ENCODE measurements around the gene ASCL4.
A peak's percentile ranks its signal among the peaks of the same experiment; 100 is the strongest.
"Not testable (repeated sequence)": the region's sequence is repeated elsewhere in the genome, so short reads cannot be mapped to it uniquely, and the experiment has no call there.

ASCL4 gene, protein sequence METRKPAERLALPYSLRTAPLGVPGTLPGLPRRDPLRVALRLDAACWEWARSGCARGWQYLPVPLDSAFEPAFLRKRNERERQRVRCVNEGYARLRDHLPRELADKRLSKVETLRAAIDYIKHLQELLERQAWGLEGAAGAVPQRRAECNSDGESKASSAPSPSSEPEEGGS

DNA sequence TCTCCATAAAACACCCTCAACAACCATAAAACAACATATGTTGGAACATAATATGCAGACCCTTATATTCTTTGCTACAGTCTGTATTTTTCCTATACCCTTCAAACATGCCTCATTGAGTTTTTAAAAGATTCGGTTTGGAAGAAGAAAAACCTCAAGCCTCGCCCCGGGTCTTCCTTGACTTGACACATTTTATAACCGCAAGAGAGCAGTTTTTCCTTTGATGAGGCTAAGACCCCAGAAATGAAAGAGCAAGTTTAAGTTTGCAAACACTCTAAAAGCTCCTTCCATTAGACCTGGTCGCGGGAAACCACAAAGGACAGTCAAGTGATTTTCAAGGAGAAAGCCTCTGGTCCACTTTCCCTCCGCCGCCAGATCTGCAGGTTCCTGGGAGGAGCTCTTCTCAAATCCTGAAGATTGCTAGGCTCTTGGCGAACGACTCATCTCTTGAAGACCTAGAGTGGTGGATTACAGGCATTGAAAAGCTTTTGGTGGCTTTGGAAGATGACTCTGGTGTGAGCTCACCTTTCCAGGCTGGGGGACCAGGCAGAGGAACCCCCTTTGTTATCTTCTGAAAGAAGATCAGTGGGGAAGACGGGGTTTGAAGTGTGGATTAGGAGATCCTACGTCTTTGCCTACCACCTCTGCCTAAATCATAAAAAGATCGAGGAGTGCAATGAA, at the start of gene ASCL4:
Gene ASCL4, plus strand, starts transcription at position 356 of the 681 bp plus-strand sequence. CDS start 515 bp downstream, outside the sequence.
- Histone ChIP-seq H3K4me3 (no peak within 1 kb of the TSS), H3K9me3 (ENCODE audit: low read depth, low read length) (no peaks in the 10 kb centered on the region), H3K9ac (ENCODE audit: insufficient read length) (no peak within 1 kb of the TSS), H3K27ac (no peak within 1 kb of the TSS), H3K36me3 (ENCODE audit: insufficient read depth, low read length) (no peaks in the 10 kb centered on the region)
- no peak for TF ChIP-seq POLR2AphosphoS5 (IDR thresholded peaks at IDR 0.05; ENCODE audit: borderline replicate concordance, low read depth, low read length)
- TF ChIP-seq EZH2 (IDR thresholded peaks at IDR 0.05), result no peak
- no peak for TF ChIP-seq FOXP2 (optimal IDR thresholded peaks at IDR 0.05; ENCODE audit: control extremely low read depth, extremely low read length, insufficient read depth)
- no peak for DNase-seq (ENCODE audit: low read depth, low spot score)

DNA sequence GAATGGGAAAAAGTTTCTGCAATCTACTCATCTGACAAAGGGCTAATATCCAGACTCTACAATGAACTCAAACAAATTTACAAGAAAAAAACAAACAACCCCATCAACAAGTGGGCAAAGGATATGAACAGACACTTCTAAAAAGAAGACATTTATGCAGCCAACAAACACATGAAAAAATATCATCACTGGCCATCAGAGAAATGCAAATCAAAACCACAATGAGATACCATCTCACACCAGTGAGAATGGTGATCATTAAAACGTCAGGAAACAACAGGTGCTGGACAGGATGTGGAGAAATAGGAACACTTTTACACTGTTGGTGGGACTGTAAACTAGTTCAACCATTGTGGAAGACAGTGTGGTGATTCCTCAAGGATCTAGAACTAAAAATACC, 47.2 kb upstream of the ASCL4 start:
- DNase-seq (ENCODE audit: low read depth, low spot score); H3K4me3 ChIP-seq; H3K36me3 ChIP-seq (ENCODE audit: insufficient read depth, low read length); H3K27ac ChIP-seq; H3K9me3 ChIP-seq (ENCODE audit: low read depth, low read length); H3K9ac ChIP-seq (ENCODE audit: insufficient read length): not testable (repeated sequence)

DNA sequence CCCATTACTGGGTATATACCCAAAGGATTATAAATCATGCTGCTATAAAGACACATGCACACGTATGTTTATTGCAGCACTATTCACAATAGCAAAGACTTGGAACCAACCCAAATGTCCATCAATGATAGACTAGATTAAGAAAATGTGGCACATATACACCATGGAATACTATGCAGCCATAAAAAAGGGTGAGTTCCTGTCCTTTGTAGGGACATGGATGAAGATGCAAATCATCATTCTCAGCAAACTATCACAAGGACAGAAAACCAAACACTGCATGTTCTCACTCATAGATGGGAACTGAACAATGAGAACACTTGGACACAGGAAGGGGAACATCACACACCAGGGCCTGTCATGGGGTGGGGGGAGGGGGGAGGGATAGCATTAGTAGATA, 46.8 kb upstream of the ASCL4 start:
- not testable (repeated sequence) for H3K9me3 ChIP-seq (ENCODE audit: low read depth, low read length); DNase-seq (ENCODE audit: low read depth, low spot score); H3K9ac ChIP-seq (ENCODE audit: insufficient read length); H3K4me3 ChIP-seq; H3K27ac ChIP-seq; H3K36me3 ChIP-seq (ENCODE audit: insufficient read depth, low read length)

DNA sequence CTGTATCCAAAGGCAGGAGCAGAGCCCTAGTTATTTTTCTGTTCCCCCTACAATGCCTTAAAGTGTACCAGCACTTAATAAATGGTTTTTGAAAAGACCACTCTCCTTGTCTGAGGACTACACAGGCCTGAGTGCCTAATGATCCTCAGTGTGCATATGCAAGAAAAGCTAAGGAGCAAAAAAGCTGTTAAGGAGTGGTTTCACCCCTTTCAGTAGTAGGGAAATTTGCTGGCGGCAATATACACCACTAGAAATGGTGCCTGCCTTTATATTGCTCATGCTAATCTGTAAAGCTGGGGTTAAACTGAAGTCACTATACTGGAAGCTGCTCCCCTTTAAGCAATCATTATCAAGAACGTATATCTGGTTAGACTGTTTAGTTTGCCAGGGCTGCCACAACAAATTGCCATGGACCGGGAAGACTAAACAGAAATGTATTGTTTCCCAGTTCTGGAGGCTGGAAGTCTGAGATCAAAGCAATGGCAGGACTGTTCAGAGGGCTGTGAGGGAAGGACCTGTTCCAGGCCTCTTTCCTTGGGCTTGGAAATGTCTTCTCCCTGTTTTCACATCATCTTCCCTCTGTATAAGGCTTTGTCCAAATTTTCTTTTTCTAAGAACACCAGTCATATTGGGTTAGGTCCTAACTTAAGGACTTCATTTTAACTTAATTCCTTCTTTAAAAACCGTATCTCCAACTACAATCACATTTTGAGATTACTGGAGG, 43.7 kb upstream of the ASCL4 start:
- TF ChIP-seq FOXP2 (optimal IDR thresholded peaks at IDR 0.05; ENCODE audit: control extremely low read depth, extremely low read length, insufficient read depth), result no peak
- no peak for TF ChIP-seq EZH2 (IDR thresholded peaks at IDR 0.05)
- TF ChIP-seq POLR2AphosphoS5 (IDR thresholded peaks at IDR 0.05; ENCODE audit: borderline replicate concordance, low read depth, low read length), result peak; percentile 18; the same call in 1 of the 2 replicates
- no peak overlapping the region for H3K27ac ChIP-seq
- no peak for DNase-seq (ENCODE audit: low read depth, low spot score)
- H3K36me3 ChIP-seq (ENCODE audit: insufficient read depth, low read length), result peaks cover 28% of the 10 kb centered on the region
- no peak overlapping the region for H3K4me3 ChIP-seq
- H3K9ac ChIP-seq (ENCODE audit: insufficient read length), result no peak overlapping the region
- no peaks in the 10 kb centered on the region for H3K9me3 ChIP-seq (ENCODE audit: low read depth, low read length)

DNA sequence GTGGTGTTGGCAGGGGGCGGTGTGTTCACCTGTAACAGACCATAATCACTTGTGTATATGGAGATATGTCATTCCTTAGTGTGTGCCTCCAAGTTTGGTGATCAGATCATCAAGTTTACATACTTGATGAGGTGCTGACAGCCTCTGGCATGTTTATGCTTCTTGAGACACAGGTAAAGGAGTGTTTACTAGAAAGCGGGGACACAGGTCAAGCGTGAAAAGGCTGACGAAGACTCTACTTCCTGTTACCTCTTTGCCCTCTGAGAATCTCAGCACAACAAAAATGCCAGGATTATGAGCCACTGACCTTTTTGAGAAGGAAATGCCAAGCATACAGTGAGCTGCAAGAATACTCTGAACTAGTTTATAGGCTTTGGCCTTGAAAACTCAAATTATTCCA, 43.1 kb upstream of the ASCL4 start:
- H3K27ac ChIP-seq, result no peak overlapping the region
- H3K36me3 ChIP-seq (ENCODE audit: insufficient read depth, low read length), result peaks cover 34% of the 10 kb centered on the region
- no peak overlapping the region for H3K4me3 ChIP-seq
- H3K9me3 ChIP-seq (ENCODE audit: low read depth, low read length), result no peaks in the 10 kb centered on the region
- TF ChIP-seq POLR2AphosphoS5 (IDR thresholded peaks at IDR 0.05; ENCODE audit: borderline replicate concordance, low read depth, low read length) (no peak), EZH2 (IDR thresholded peaks at IDR 0.05) (no peak), FOXP2 (optimal IDR thresholded peaks at IDR 0.05; ENCODE audit: control extremely low read depth, extremely low read length, insufficient read depth) (no peak)
- no peak for DNase-seq (ENCODE audit: low read depth, low spot score)
- H3K9ac ChIP-seq (ENCODE audit: insufficient read length), result no peak overlapping the region

DNA sequence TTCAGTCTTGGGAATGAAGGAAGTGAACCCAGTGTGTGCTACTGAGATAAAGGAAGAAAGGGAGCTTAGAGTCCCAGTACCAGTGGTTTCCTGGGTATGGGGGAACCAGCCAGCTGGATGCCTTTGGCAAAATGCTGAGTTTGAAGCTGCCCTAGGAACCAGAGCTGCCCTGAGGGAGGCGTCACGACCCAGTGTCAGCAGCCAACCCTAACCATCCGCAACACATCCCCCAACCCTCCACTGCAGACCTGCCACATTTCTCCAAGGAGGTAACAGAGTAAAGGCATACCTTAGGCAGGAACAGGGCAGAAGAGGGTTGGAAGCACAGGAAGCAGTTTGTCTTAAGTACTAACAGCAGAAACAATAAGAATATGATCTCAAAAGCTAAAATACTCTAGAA, 42.1 kb upstream of the ASCL4 start:
- DNase-seq (ENCODE audit: low read depth, low spot score), result no peak
- Histone ChIP-seq H3K36me3 (ENCODE audit: insufficient read depth, low read length) (peaks cover 44% of the 10 kb centered on the region), H3K27ac (no peak overlapping the region), H3K9ac (ENCODE audit: insufficient read length) (no peak overlapping the region), H3K4me3 (no peak overlapping the region), H3K9me3 (ENCODE audit: low read depth, low read length) (no peaks in the 10 kb centered on the region)
- TF ChIP-seq EZH2 (IDR thresholded peaks at IDR 0.05), result no peak
- no peak for TF ChIP-seq POLR2AphosphoS5 (IDR thresholded peaks at IDR 0.05; ENCODE audit: borderline replicate concordance, low read depth, low read length)
- TF ChIP-seq FOXP2 (optimal IDR thresholded peaks at IDR 0.05; ENCODE audit: control extremely low read depth, extremely low read length, insufficient read depth), result no peak

DNA sequence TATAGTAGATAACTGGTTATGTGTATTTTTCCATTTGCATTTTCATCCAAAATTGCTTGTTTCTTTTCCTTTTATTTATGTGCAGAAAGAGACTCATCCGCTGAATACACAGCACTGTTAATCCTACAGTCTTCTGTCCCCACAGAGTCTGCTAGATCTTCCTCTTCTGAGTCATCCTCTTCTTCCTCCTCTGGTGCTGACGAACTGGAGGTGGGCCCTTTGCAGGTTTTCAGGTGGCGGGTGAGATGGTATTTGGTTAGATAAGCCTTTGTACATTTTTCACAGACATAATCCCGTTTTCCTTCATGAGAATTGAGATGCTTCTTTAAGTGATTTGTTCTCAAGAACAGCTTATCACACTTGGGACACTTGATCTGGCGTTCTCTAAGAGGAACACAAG, 40.4 kb upstream of the ASCL4 start:
- Histone ChIP-seq H3K27ac (no peak overlapping the region), H3K4me3 (no peak overlapping the region), H3K9ac (ENCODE audit: insufficient read length) (no peak overlapping the region), H3K9me3 (ENCODE audit: low read depth, low read length) (no peaks in the 10 kb centered on the region), H3K36me3 (ENCODE audit: insufficient read depth, low read length) (peaks cover 62% of the 10 kb centered on the region)
- TF ChIP-seq FOXP2 (optimal IDR thresholded peaks at IDR 0.05; ENCODE audit: control extremely low read depth, extremely low read length, insufficient read depth), result no peak
- TF ChIP-seq POLR2AphosphoS5 (IDR thresholded peaks at IDR 0.05; ENCODE audit: borderline replicate concordance, low read depth, low read length), result no peak
- no peak for TF ChIP-seq EZH2 (IDR thresholded peaks at IDR 0.05)
- DNase-seq (ENCODE audit: low read depth, low spot score), result no peak

DNA sequence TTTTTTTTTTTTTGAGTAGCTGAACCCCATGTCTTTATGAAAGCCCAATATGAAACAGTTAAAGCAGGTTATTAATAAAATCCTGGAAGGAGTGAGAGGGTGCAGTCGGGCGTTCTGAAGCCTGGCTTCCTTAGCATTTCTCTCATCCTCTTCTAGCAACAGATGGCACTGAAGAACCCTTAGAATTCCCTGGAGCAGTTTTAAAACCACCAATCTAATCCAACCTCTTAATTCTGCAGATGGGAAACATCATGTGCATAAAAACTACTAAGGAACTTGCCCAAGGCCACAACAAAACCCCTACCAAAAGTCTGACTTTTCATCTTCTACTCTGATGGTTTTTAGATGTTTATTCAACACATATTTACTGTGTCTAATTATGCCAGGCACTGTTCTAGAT, 38.7 kb upstream of the ASCL4 start:
- TF ChIP-seq FOXP2 (optimal IDR thresholded peaks at IDR 0.05; ENCODE audit: control extremely low read depth, extremely low read length, insufficient read depth) (no peak), POLR2AphosphoS5 (IDR thresholded peaks at IDR 0.05; ENCODE audit: borderline replicate concordance, low read depth, low read length) (no peak), EZH2 (IDR thresholded peaks at IDR 0.05) (no peak)
- no peak overlapping the region for H3K4me3 ChIP-seq
- no peaks in the 10 kb centered on the region for H3K9me3 ChIP-seq (ENCODE audit: low read depth, low read length)
- no peak overlapping the region for H3K27ac ChIP-seq
- no peak overlapping the region for H3K9ac ChIP-seq (ENCODE audit: insufficient read length)
- DNase-seq (ENCODE audit: low read depth, low spot score), result no peak
- peaks cover 78% of the 10 kb centered on the region for H3K36me3 ChIP-seq (ENCODE audit: insufficient read depth, low read length)

Data from SK-N-MC (cell line).